GM19468 (cell line): ENCODE results near the gene MPP2.
"Not testable (repeated sequence)": the region's sequence is repeated elsewhere in the genome, so short reads cannot be mapped to it uniquely, and the experiment has no call there.

Experiments
- ATAC-seq: cut with Tn5 transposase; IDR thresholded peaks from one replicate; pipeline ENCODE4 v1.9.1; 2021; ENCODE audit warnings: mild to moderate bottlenecking, moderate library complexity, moderate number of reproducible peaks; ENCODE audit not compliant: unreplicated experiment; ENCODE audit errors: extremely low read depth

Gene MPP2

GRCh38 chr17:43905985-43906852 lies 1.1 kb downstream of the MPP2 start:
- no peak for ATAC-seq

DNA sequence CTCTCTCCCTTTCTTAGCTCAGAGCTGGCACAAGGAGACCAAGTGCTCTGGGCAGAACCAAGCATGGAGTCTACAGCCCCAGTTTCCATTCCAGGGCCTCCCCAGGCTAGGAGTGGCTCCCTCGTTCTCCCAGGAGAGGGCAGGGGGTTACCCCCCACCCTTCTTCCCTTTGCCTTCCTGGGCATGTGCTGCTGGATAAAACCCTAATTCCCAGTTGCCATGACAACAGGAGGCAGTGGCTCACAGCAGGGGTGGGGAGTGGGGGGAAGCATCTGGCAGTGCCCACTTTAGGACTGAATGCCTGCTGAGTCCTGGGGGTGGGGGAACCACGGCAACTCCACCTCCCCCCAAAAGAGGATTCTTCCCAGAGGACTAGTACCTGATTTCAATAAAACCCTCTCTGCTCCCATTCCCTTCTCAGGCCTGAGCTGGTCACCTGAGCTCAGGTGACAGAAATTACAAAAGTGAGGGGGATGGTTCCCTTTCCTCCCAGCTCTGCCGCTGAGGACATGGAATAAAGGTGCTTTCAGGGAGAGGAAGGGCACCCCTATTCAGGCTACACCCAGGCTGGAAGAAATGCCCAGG lies 1.8 kb downstream of the MPP2 start:
- ATAC-seq: no peak

DNA sequence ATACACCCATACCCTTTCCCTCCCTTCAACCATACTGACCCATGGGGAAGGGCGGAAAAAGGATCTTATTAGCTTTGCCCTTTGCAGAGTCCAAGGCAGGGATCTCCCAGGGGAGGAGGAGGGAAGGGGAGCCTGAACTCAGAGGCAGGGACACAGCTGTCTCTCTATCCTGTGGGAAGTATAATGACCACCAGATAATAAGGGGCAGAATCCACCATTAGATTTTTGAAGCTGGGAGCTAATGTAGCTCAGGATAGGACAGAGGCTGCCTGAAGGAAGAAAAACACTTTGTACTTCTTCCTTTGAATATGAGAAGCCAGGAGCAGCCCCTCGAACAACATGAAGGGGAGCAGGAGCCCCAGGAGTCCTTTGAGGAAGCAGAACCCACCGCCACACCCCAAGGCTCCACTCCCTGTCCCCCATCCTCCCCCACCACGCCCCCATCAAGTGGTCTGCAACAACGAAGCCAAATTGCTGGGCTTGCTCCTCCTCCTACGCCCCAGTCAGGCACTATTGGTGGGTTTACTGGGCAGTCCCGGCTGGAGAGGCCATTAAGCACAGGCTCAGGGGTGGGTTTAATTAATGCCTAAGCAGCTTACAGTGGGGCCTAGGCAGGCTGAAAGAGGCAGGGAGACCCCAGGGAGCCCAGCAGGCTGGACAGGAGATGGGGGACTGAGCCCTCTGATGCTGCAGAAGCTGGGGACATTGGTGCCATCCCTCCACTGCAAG lies 5.3 kb downstream of the MPP2 start:
- ATAC-seq: no peak

DNA sequence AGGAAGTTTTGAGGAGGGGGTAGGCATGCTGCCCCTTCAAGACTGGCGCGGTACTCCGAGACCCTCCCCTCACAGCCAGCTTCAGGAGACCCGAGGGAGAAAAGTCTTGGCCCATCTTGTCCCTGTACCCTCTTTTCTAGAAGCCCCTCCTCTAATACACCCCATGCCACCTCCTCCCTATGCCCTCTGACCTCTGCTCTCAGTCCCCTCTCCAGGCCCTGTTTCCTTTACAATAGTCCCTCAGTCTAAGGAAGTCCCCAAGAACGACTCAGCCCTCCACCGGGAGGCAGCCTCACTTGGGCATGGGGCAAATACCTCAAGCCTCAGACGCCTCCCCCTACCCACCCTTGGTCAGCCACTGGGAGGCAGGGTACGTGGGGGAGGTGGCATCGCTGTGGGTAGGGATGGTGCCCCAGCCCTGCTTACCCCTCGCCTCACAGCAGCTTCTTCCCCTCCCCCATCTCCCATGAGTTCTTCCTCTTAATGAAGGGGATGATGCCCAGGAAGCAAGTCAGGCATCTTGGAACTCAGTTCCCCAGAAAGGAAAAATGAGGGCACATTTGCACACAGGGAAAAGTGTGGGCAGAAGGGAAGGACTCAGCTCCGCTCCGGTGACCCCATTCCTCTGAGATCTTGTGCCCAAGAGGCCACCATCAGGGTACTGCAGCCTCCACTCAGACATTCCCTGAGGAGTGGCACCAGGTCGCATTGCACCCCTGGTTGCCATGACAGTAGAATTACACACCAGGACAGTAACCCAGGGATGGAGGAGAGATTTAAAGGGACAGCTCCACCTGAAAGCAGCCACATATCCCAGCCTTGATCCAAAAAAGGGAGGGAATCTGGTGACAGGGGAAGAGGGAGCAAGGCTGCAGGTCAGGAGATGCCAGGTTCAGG lies 6.2 kb downstream of the MPP2 start:
- ATAC-seq: no peak

GRCh38 chr17:43900183-43900857 lies 7.0 kb downstream of the MPP2 start:
- ATAC-seq: no peak

- no peak for ATAC-seq
These were observed 8.9 kb downstream of the MPP2 start for GRCh38 chr17:43898446-43898845.

GRCh38 chr17:43897831-43898230 lies 9.5 kb downstream of the MPP2 start:
- no peak for ATAC-seq

DNA sequence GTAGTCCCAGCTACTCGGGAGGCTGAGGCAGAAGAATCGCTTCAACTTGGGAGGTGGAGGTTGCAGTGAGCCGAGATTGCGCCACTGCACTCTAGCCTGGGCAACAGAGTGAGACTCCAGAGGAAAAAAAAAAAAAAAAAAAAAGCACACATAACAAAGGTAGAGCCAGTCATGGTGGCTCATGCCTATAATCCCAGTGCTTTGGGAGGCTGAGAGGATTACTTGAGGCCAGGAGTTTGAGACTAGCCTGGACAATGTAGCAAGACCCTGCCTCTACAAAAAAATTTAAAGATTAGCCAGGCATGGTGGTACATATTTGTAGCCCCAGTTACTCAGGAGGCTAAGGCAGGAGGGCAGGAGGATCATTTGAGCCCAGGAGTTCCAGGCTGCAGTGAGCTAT lies 12.8 kb downstream of the MPP2 start:
- not testable (repeated sequence) for ATAC-seq

- no peak for ATAC-seq
These were observed 14.7 kb downstream of the MPP2 start for GRCh38 chr17:43892647-43892952.

- ATAC-seq: no peak
These were observed 15.3 kb downstream of the MPP2 start for GRCh38 chr17:43891851-43892646.

- no peak for ATAC-seq
These were observed 17.1 kb downstream of the MPP2 start for GRCh38 chr17:43890240-43890639.

DNA sequence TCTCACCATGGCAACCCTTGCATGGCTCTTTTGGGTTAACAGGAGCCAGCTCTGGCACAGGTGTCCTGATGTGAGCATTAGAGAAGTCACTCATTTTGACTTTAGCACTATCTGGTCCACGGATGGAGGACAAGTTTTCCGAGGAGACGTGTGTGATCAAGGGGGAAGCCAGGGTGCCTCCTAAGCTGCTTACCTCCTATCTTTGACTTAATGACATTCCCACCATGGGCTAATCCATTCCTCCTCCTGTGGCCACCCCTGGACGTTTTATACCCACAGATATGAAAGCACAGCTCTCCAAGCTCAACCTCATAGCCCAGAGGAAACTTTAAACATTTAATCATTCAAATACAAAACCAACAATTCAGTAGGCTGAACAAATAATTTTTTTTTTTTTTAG lies 18.8 kb downstream of the MPP2 start:
- no peak for ATAC-seq

DNA sequence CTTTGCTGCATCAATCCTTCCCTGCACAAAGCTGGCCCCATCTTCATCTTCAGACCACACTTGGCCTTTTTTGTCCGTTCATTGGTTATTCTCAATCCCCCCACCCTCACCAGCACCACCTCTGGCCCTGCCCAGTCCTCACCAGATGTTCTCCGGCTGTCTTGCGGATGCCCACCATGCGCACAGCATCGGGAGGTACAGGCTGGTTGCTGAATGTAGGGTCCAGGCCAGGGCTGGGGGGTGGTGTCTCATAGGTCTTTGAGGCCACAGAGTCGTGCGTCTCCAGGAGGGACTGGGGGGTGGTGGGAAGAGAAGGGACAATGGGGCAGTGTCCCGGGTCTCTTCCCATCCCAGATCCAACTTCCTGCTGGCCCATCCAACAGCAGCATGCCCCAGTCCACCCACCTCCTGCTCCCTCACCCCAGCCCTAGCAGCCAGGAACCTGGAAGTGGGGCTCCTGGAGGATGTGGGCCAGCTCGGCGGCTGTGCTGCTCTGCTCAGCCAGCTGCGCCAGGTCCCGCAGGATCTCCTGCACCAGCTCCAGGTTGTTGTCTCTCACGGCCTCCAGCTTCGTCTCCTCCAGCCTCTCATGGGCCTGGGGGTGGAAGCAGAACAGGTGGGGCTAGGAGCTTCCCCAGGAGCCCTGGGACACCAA lies 24.4 kb downstream of the MPP2 start:
- ATAC-seq: no peak

GRCh38 chr17:43881758-43882505 lies 25.4 kb downstream of the MPP2 start:
- ATAC-seq: no peak

- no peak for ATAC-seq
These were observed 26.2 kb downstream of the MPP2 start for GRCh38 chr17:43881181-43881580.

DNA sequence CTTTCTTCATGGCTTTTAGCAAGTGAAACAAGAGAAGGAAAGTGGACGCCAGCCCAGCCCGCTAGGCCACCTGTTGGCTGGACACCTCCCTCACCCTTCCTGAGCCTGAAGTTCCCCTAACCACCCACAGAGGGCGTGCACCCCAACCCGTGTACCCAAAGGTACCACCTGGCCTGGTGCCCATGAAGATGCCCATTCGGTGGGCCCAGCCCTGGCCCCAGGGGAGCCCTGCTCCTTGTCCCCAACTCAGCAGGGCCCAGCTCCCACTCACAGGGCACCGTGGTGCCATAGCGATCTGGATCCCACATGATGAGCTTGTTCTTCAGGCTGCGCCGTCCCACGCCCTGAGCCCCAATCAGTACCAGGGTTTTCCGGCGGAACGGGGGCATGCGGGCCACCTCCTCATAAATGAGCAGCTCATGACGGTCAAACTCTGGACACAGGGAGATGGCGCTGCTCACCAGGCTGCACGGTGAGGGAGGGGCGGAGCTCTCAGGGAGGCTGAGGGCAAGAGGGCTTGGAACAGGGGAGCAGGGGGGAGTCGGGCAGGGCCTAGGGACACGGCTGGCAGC lies 26.8 kb downstream of the MPP2 start:
- ATAC-seq: no peak

- no peak for ATAC-seq
These were observed 27.5 kb downstream of the MPP2 start for GRCh38 chr17:43879723-43880419.
